DND-41 (cell line): ENCODE data around the gene RNF217.

Experiments used
- ATAC-seq: fragments of 200-7000 bp; cut with Tn5 transposase; 3 replicates; pipeline ENCODE4 v1.9.1; 2021; ENCODE audit warnings: low read depth; ENCODE audit not compliant: insufficient read depth
- DNase-seq: peaks from one replicate; pipeline ENCODE4 v3.0.0-alpha.2; 2020
- H2AFZ ChIP-seq: 2 replicates; pipeline ENCODE4 v1.6.0; 2012; ENCODE audit warnings: low read depth, low read length
- H3K27ac ChIP-seq: 2 replicates; pipeline ENCODE4 v1.5.1; 2012; ENCODE audit warnings: low read length, inconsistent platforms
- H3K27me3 ChIP-seq: fragments of 200-600 bp; sonication (generic); 2 replicates; pipeline ENCODE4 v1.6.0; 2012; ENCODE audit warnings: low read length, mild to moderate bottlenecking, inconsistent platforms; ENCODE audit not compliant: insufficient read depth, poor library complexity
- H3K36me3 ChIP-seq: 2 replicates; pipeline ENCODE4 v1.5.1; 2012; ENCODE audit warnings: low read length, inconsistent platforms; ENCODE audit not compliant: insufficient read depth
- H3K4me1 ChIP-seq: 2 replicates; pipeline ENCODE4 v1.5.1; 2012; ENCODE audit warnings: mild to moderate bottlenecking, low read length; ENCODE audit not compliant: insufficient read depth
- H3K4me2 ChIP-seq: 2 replicates; pipeline ENCODE4 v1.6.0; 2012; ENCODE audit warnings: mild to moderate bottlenecking, moderate library complexity, low read length, inconsistent platforms; ENCODE audit not compliant: insufficient read depth
- H3K4me3 ChIP-seq, 2 experiments: fragments of 200-600 bp in 1 of 2; shearing (Covaris generic) in 1 of 2; 2 replicates each; pipeline ENCODE4 v1.5.1; 2012 to 2016; ENCODE audit warnings: inconsistent platforms in 2 of 2, low read length in 2 of 2, mild to moderate bottlenecking in 2 of 2, low read depth in 1 of 2, moderate library complexity in 1 of 2
- H3K79me2 ChIP-seq: 2 replicates; pipeline ENCODE4 v1.6.0; 2012; ENCODE audit warnings: low read length, inconsistent platforms; ENCODE audit not compliant: insufficient read depth
- H3K9ac ChIP-seq: 2 replicates; pipeline ENCODE4 v1.6.0; 2012; ENCODE audit warnings: low read depth, mild to moderate bottlenecking, inconsistent platforms, low read length, moderate library complexity
- H3K9me3 ChIP-seq: 2 replicates; pipeline ENCODE4 v1.5.1; 2012; ENCODE audit warnings: low read length, moderate library complexity, mild to moderate bottlenecking, inconsistent platforms; ENCODE audit not compliant: insufficient read depth, severe bottlenecking
- H4K20me1 ChIP-seq: 2 replicates; pipeline ENCODE4 v1.6.0; 2012; ENCODE audit warnings: low read length; ENCODE audit not compliant: insufficient read depth
- EZH2 ChIP-seq: IDR thresholded peaks from 3 replicates; pipeline ENCODE4 v1.6.1; 2012; ENCODE audit warnings: borderline replicate concordance, low read depth, mild to moderate bottlenecking, moderate library complexity, low read length, inconsistent platforms; ENCODE audit not compliant: severe bottlenecking
- TF ChIP-seq, protein P1 (sequence below): IDR thresholded peaks from 2 replicates; pipeline ENCODE4 v1.5.1; 2012; ENCODE audit warnings: borderline replicate concordance, low read length, moderate library complexity, mild to moderate bottlenecking; ENCODE audit not compliant: poor library complexity, severe bottlenecking; ENCODE audit errors: extremely low read depth

RNF217 gene

DNA sequence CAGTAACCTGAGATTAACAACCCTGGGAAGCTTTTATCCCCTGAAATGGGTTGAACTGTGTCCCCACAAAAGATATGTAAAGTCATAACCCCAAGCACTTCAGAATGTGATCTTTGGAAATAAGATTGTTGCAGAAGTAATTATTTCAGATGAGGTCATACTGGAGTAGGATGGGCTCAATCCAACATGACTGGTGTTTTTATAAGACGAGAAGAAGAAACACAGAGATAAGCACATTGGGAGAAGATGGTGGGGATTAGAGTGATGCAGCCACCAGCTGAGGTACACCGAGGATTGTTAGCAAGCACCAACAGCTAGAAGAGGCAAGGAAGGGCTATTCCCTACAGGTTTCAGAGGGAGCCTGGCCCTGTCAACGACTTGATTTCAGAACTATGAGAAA is 12.5 kb upstream of the RNF217 start:
- H3K4me1 ChIP-seq, result no peaks in the 10 kb centered on the region
- no peaks in the 10 kb centered on the region for H4K20me1 ChIP-seq
- no peak for DNase-seq
- H3K4me2 ChIP-seq, result no peak overlapping the region
- no peak overlapping the region for H3K9ac ChIP-seq
- H3K36me3 ChIP-seq, result no peaks in the 10 kb centered on the region
- no peak overlapping the region for H3K27ac ChIP-seq
- H3K79me2 ChIP-seq, result no peaks in the 10 kb centered on the region
- H3K27me3 ChIP-seq, result no peaks in the 10 kb centered on the region
- no peak overlapping the region for H2AFZ ChIP-seq
- no peak for TF ChIP-seq EZH2
- TF ChIP-seq, protein P1, sequence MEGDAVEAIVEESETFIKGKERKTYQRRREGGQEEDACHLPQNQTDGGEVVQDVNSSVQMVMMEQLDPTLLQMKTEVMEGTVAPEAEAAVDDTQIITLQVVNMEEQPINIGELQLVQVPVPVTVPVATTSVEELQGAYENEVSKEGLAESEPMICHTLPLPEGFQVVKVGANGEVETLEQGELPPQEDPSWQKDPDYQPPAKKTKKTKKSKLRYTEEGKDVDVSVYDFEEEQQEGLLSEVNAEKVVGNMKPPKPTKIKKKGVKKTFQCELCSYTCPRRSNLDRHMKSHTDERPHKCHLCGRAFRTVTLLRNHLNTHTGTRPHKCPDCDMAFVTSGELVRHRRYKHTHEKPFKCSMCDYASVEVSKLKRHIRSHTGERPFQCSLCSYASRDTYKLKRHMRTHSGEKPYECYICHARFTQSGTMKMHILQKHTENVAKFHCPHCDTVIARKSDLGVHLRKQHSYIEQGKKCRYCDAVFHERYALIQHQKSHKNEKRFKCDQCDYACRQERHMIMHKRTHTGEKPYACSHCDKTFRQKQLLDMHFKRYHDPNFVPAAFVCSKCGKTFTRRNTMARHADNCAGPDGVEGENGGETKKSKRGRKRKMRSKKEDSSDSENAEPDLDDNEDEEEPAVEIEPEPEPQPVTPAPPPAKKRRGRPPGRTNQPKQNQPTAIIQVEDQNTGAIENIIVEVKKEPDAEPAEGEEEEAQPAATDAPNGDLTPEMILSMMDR, result no peak
- ATAC-seq, result no peak
- no peaks in the 10 kb centered on the region for H3K9me3 ChIP-seq
- no peak overlapping the region for H3K4me3 ChIP-seq

DNA sequence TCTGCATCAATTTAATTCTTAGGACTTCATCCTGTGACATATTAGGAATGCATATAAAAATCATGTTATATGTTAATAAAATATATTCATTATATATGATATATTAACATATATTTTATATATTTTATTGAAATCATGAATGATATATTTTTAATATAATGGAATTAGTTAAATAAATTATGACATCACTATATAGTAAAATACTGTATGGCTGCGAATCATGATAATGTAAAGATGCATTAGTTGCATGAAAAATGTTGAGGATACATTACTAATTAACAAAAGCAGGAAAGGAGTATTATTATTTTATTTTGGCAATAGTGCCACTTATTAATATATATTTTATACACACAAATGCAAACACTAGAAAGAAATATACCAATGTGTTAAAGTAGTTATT is 8.4 kb upstream of the RNF217 start:
- no peak for DNase-seq
- H3K27ac ChIP-seq, result no peak overlapping the region
- no peak overlapping the region for H3K4me3 ChIP-seq
- no peak overlapping the region for H3K9ac ChIP-seq
- ATAC-seq, result no peak
- H3K27me3 ChIP-seq, result no peaks in the 10 kb centered on the region
- no peak overlapping the region for H2AFZ ChIP-seq
- H3K36me3 ChIP-seq, result no peaks in the 10 kb centered on the region
- no peaks in the 10 kb centered on the region for H3K79me2 ChIP-seq
- H3K9me3 ChIP-seq, result no peaks in the 10 kb centered on the region
- TF ChIP-seq, protein P1, result no peak
- TF ChIP-seq EZH2, result no peak
- no peaks in the 10 kb centered on the region for H3K4me1 ChIP-seq
- no peaks in the 10 kb centered on the region for H4K20me1 ChIP-seq
- H3K4me2 ChIP-seq, result no peak overlapping the region

DNA sequence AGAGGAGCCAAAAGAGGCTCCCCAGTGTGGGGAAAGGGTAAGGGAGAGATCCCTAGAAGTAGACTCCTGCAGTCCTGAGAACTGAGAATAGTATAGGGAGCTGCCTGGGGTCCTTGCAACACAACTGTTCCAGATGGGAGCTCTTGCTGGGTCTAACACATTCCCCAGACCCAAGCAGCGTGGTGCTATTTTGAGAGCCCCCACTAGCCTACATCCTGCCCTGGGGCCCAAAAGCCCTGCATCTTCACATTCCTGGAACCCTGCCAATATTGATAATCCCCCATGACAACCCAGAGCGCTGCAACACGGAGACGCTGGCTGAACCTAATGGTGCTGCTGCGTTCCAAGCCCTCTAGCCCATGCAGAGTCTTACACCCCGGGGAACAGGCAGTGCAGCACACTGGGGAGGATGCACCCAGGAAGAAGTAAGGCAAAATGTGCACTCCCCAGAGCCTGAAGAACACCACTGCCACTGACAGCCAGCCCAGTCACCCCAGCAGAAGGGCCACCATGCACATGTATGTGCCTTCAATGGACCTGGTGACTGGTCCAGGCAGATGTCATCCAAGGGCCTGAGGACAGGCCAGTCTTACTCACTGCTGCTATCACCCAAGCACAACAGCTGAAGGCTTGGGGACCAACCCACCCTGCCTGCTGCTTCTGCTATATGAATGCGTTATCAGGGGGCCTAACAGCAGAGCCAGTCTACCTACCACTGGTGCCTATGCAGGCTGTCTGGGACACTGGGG is 7.0 kb upstream of the RNF217 start:
- H3K27ac ChIP-seq, result no peak overlapping the region

More for the DNA sequence above, 7.0 kb upstream of the RNF217 start:
- Histone ChIP-seq H3K27me3 (no peaks in the 10 kb centered on the region), H2AFZ (no peak overlapping the region), H4K20me1 (no peaks in the 10 kb centered on the region), H3K79me2 (no peaks in the 10 kb centered on the region), H3K36me3 (no peaks in the 10 kb centered on the region), H3K4me1 (no peaks in the 10 kb centered on the region), H3K4me3 (no peak overlapping the region), H3K9ac (no peak overlapping the region), H3K4me2 (no peak overlapping the region), H3K9me3 (no peaks in the 10 kb centered on the region)
- ATAC-seq (no peak), DNase-seq (no peak)
- TF ChIP-seq, protein P1, result no peak
- TF ChIP-seq EZH2, result no peak
